T-cell (primary cell): Measurements from ENCODE around the gene AJM1. TPM values are rescaled to one million over a fixed set of nuclear protein-coding genes. Genes with fewer than 3 reads are reported as not detected.
A peak's percentile ranks its signal among the peaks of the same experiment; 100 is the strongest.
"Not testable (repeated sequence)": the region's sequence is repeated elsewhere in the genome, so short reads cannot be mapped to it uniquely, and the experiment has no call there.

Experiments used
- ATAC-seq, 4 experiments: fragments of 200-7000 bp in 3 of 4; fragments of 150-1000 bp in 1 of 4; cut with Tn5 transposase; replicated peaks in 1 of 4; 1 replicate in 3 of 4; 2 replicates in 1 of 4; pipeline ENCODE4 v1.10.0; 2021; ENCODE audit warnings: moderate library complexity in 3 of 4, mild to moderate bottlenecking in 2 of 4, moderate number of reproducible peaks in 1 of 4
- CTCF ChIA-PET, 2 donors: fragments of 300-600 bp; sonication (Branson Sonifier 250); formaldehyde crosslinking; loops; one replicate each; lab custom pipeline; 2022; ENCODE audit warnings: antibody characterized with exemption in 2 of 2; lab: Charles Lee
- POLR2A ChIA-PET, 2 donors: fragments of 300-600 bp; sonication (Branson Sonifier 250); formaldehyde crosslinking; loops; one replicate each; lab custom pipeline; 2022; ENCODE audit warnings: antibody characterized with exemption in 2 of 2; lab: Charles Lee
- DNase-seq, 35 experiments: peaks; one replicate each; pipeline versions ENCODE4 v3.0.0 to v3.0.0-alpha.2; 2013 to 2023
- H3K27ac ChIP-seq: one replicate; pipeline ENCODE4 v1.5.1; 2013; ENCODE audit warnings: low read length
- H3K27me3 ChIP-seq, 2 experiments: replicated peaks in 1 of 2; 1 replicate in 1 of 2; 2 replicates in 1 of 2; pipeline versions ENCODE4 v1.6.1 to v1.7.0; 2013; ENCODE audit warnings: low read length in 1 of 2, mixed read lengths in 1 of 2; ENCODE audit not compliant: control insufficient read depth in 2 of 2, insufficient read depth in 2 of 2; ENCODE audit errors: extremely low read depth in 1 of 2
- H3K36me3 ChIP-seq, 2 donors: 1 replicate in 1 of 2; 2 replicates in 1 of 2; pipeline versions ENCODE4 v1.6.1 to v1.7.0; 2013; ENCODE audit warnings: low read length in 1 of 2; ENCODE audit not compliant: control insufficient read depth in 2 of 2, insufficient read depth in 1 of 2; ENCODE audit errors: extremely low read depth in 1 of 2
- H3K4me1 ChIP-seq, 2 experiments: 1 replicate in 1 of 2; 2 replicates in 1 of 2; pipeline versions ENCODE4 v1.6.1 to v1.7.0; 2013; ENCODE audit warnings: low read length in 2 of 2, mixed read lengths in 1 of 2; ENCODE audit not compliant: insufficient read depth in 2 of 2, control insufficient read depth in 1 of 2; ENCODE audit errors: extremely low read depth in 1 of 2
- H3K4me3 ChIP-seq, 2 donors: 1 replicate in 1 of 2; 2 replicates in 1 of 2; pipeline versions ENCODE4 v1.5.1 to v1.7.0; 2013; ENCODE audit warnings: mild to moderate bottlenecking in 2 of 2, low read length in 1 of 2, moderate library complexity in 1 of 2; ENCODE audit not compliant: control insufficient read depth in 1 of 2; ENCODE audit errors: extremely low read depth in 1 of 2
- H3K9me3 ChIP-seq: 2 replicates; pipeline ENCODE4 v1.7.0; 2013
- H3K27ac Mint-ChIP-seq, 2 donors: one replicate each; pipeline ENCODE4 v1.8.0; 2020 to 2021; ENCODE audit warnings: mild to moderate bottlenecking in 2 of 2, mixed read lengths in 2 of 2
- H3K27me3 Mint-ChIP-seq, 2 donors: one replicate each; pipeline ENCODE4 v1.8.0; 2021 to 2022; ENCODE audit warnings: mixed read lengths in 2 of 2
- H3K36me3 Mint-ChIP-seq: one replicate; pipeline ENCODE4 v1.8.0; 2021; ENCODE audit warnings: mixed read lengths
- H3K4me1 Mint-ChIP-seq, 3 donors: one replicate each; pipeline ENCODE4 v1.8.0; 2020 to 2022; ENCODE audit warnings: mixed read lengths in 3 of 3, mild to moderate bottlenecking in 1 of 3
- H3K4me3 Mint-ChIP-seq, 3 donors: one replicate each; pipeline ENCODE4 v1.8.0; 2020 to 2022; ENCODE audit warnings: mild to moderate bottlenecking in 3 of 3, mixed read lengths in 3 of 3, moderate library complexity in 3 of 3
- H3K9me3 Mint-ChIP-seq, 3 donors: one replicate each; pipeline ENCODE4 v1.8.0; 2020 to 2022; ENCODE audit warnings: mixed read lengths in 3 of 3
- WGBS: methylation state at CpG from one replicate; pipeline ENCODE4 v1.1.5; 2013; ENCODE audit warnings: missing lambda C conversion rate; ENCODE audit not compliant: insufficient coverage; 5-methylcytosine and 5-hydroxymethylcytosine counted together
- total RNA-seq, 35 experiments: library from RNA in 6 of 35; stranded (reverse) in 6 of 35; fragments of 120-200 nt in 1 of 35; gene quantifications; one replicate each; pipeline versions ENCODE4 v1.2.1 to v1.2.4 and lab custom pipeline; 2013 to 2026

Gene AJM1
- total RNA-seq, 5 donors from 2014 or later (not counting 1 experiment from before 2014, with no cell fraction given), result 2.1 to 7.5 (median 5.1) TPM

GRCh38 chr9:136835162-136835931 lies 6.9 kb upstream of the AJM1 start:
- no peak overlapping the region for H3K27ac ChIP-seq
- POLR2A ChIA-PET, result interaction anchor here in 1 of 2 donors (0.6 kb wide), 1 partner anchor 16 kb away, joined by 6 read pairs; no protein-coding TSS in a partner anchor
- CTCF ChIA-PET, result interaction anchor here (0.5 to 0.7 kb wide), 3 partner anchors 11 to 93 kb away, joined by 3 to 5 read pairs (median 3); no protein-coding TSS in a partner anchor
- 94% methylated on average over 24 of the region's 36 CpGs for WGBS
- H3K4me1 Mint-ChIP-seq, result no peaks in the 10 kb centered on the region
- no peak for DNase-seq
- H3K4me3 ChIP-seq, result no peak overlapping the region
- peaks cover 7% of the 10 kb centered on the region for H3K36me3 Mint-ChIP-seq
- no peaks in the 10 kb centered on the region for H3K27me3 Mint-ChIP-seq
- no peaks in the 10 kb centered on the region for H3K9me3 ChIP-seq
- peaks cover 20 to 24% of the 10 kb centered on the region in 2 donors for H3K36me3 ChIP-seq
- no peak overlapping the region for H3K4me3 Mint-ChIP-seq
- peak in 1 of 4 experiments; percentile 17 for ATAC-seq
- no peaks in the 10 kb centered on the region for H3K9me3 Mint-ChIP-seq
- H3K27ac Mint-ChIP-seq, result no peak overlapping the region
- H3K4me1 ChIP-seq, result no peaks in the 10 kb centered on the region
- no peaks in the 10 kb centered on the region for H3K27me3 ChIP-seq

- Mint-ChIP-seq H3K4me1 (peaks cover 0 to 2% (median 0%) of the 10 kb centered on the region in 3 donors), H3K9me3 (no peaks in the 10 kb centered on the region), H3K27ac (no peak overlapping the region), H3K36me3 (peaks cover 7% of the 10 kb centered on the region), H3K4me3 (no peak overlapping the region), H3K27me3 (no peaks in the 10 kb centered on the region)
- DNase-seq, result no peak
- ATAC-seq, result no peak
- WGBS, result 90% methylated on average over 16 of the region's 21 CpGs
- Histone ChIP-seq H3K36me3 (peaks cover 22 to 24% of the 10 kb centered on the region in 2 donors), H3K27ac (no peak overlapping the region), H3K9me3 (no peaks in the 10 kb centered on the region), H3K27me3 (no peaks in the 10 kb centered on the region), H3K4me1 (peaks cover 0 to 2% of the 10 kb centered on the region in 2 experiments), H3K4me3 (no peak overlapping the region)
- POLR2A ChIA-PET, result no interaction called here
- CTCF ChIA-PET, result no interaction called here
Measured at GRCh38 chr9:136835932-136836904, 6.1 kb upstream of the AJM1 start.

- no peaks in the 10 kb centered on the region for H3K9me3 Mint-ChIP-seq
- peaks cover 17 to 19% of the 10 kb centered on the region in 2 donors for H3K36me3 ChIP-seq
- POLR2A ChIA-PET, result no interaction called here
Measured at GRCh38 chr9:136837146-136837855, 5.0 kb upstream of the AJM1 start.

DNA sequence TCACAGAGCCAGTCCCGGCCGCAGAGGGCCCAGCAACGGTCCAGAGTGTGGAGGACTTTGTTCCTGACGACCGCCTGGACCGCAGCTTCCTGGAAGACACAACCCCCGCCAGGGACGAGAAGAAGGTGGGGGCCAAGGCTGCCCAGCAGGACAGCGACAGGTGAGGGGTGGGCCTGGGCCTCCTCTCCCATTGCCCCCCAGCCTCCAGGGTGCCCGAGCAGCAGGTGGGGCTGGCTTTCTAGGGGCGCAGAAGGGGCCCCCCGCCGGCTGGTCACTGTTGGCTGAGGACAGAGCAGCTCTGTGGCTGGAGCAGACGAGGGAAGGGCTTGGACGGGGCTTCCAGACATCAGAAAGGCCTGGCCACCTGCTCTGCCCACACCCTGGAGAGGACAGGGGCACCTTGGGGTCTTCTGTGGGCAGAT lies 4.4 kb upstream of the AJM1 start:
- H3K4me3 ChIP-seq, CTCF ChIA-PET, H3K27ac Mint-ChIP-seq, H3K4me1 Mint-ChIP-seq, H3K9me3 ChIP-seq, H3K27me3 Mint-ChIP-seq, H3K27me3 ChIP-seq, ATAC-seq, DNase-seq, H3K9me3 Mint-ChIP-seq, H3K4me3 Mint-ChIP-seq, H3K36me3 Mint-ChIP-seq, H3K27ac ChIP-seq, POLR2A ChIA-PET: not testable (repeated sequence)
- Histone ChIP-seq H3K36me3 (peaks cover 15% of the 10 kb centered on the region in 2 donors), H3K4me1 (peaks cover 0 to 18% of the 10 kb centered on the region in 2 experiments)
- WGBS, result 95% methylated on average over 14 of the region's 15 CpGs

More at GRCh38 chr9:136837146-136837855, 5.0 kb upstream of the AJM1 start:
- Histone ChIP-seq H3K4me1 (peaks cover 0 to 12% of the 10 kb centered on the region in 2 experiments), H3K4me3 (no peak overlapping the region), H3K27ac (no peak overlapping the region), H3K27me3 (peaks cover 0 to 3% of the 10 kb centered on the region in 2 experiments), H3K9me3 (no peaks in the 10 kb centered on the region)
- ATAC-seq, result no peak
- Mint-ChIP-seq H3K27ac (no peak overlapping the region), H3K36me3 (peaks cover 3% of the 10 kb centered on the region), H3K27me3 (no peaks in the 10 kb centered on the region), H3K4me3 (no peak overlapping the region), H3K4me1 (peaks cover 0 to 5% (median 4%) of the 10 kb centered on the region in 3 donors)
- no peak for DNase-seq
- CTCF ChIA-PET, result no interaction called here
- WGBS, result 94% methylated on average over 10 of the region's 27 CpGs

- peaks cover 15% of the 10 kb centered on the region in 2 donors for H3K36me3 ChIP-seq
- Mint-ChIP-seq H3K9me3 (no peaks in the 10 kb centered on the region), H3K27ac (no peak overlapping the region), H3K27me3 (peaks cover 0 to 2% of the 10 kb centered on the region in 2 donors), H3K4me3 (no peak overlapping the region), H3K36me3 (peaks cover 3% of the 10 kb centered on the region), H3K4me1 (peaks cover 0 to 10% (median 8%) of the 10 kb centered on the region in 3 donors)
- ChIA-PET POLR2A (no interaction called here), CTCF (no interaction called here)
- no peak overlapping the region for H3K4me3 ChIP-seq
- ATAC-seq (no peak), DNase-seq (no peak)
- H3K4me1 ChIP-seq, result peaks cover 5 to 25% of the 10 kb centered on the region in 2 experiments
- no peak overlapping the region for H3K27ac ChIP-seq
- H3K9me3 ChIP-seq, result no peaks in the 10 kb centered on the region
- peaks cover 0 to 13% of the 10 kb centered on the region in 2 experiments for H3K27me3 ChIP-seq
- 93% methylated on average over 29 of the region's 29 CpGs for WGBS
Measured at GRCh38 chr9:136838314-136839228, 3.7 kb upstream of the AJM1 start.
